ENCODE measurements around the gene C1orf141. TPM values are rescaled to one million over a fixed set of nuclear protein-coding genes. Genes with fewer than 3 reads are reported as not detected.

Gene C1orf141
- total and polyA plus RNA-seq, 9 of the 15 experiments (the other 6 are each of a cell fraction or from before 2014, with no cell fraction given) = not detected

- Histone ChIP-seq H3K27ac (ENCODE audit: extremely low read depth, low read depth, low read length) (no peak overlapping the region), H3K79me2 (ENCODE audit: control insufficient read depth, insufficient read depth, low read length) (no peaks in the 10 kb centered on the region), H3K9me1 (ENCODE audit: control insufficient read depth, insufficient read depth, low read length) (no peaks in the 10 kb centered on the region), H3K4me3 (no peak overlapping the region), H4K20me1 (replicated peaks; ENCODE audit: control insufficient read depth, insufficient read depth, low read length) (no peaks in the 10 kb centered on the region), H3K9me3 (replicated peaks; ENCODE audit: control insufficient read depth, insufficient read depth, low read depth, low read length) (no peaks in the 10 kb centered on the region; the same call in 1 of the 2 replicates), H3K36me3 (ENCODE audit: control insufficient read depth, insufficient read depth, low read length) (no peaks in the 10 kb centered on the region), H3K4me2 (ENCODE audit: insufficient read depth, low read length) (no peak overlapping the region), H2AFZ (ENCODE audit: low read depth, low read length) (peak overlapping the region; percentile 2; the same call in 1 of the 2 replicates), H3K4me1 (replicated peaks in 1 of 2; ENCODE audit: control insufficient read depth in 2 of 2, insufficient read depth in 2 of 2, low read length in 2 of 2) (peaks cover 0 to 15% of the 10 kb centered on the region in 2 experiments; a peak in 2 of 5 replicates), H3K27me3 (ENCODE audit: control insufficient read depth in 2 of 2, insufficient read depth in 2 of 2, low read length in 2 of 2) (no peaks in the 10 kb centered on the region), H3K9ac (ENCODE audit: insufficient read depth in 1 of 2, low read depth in 2 of 2, low read length in 2 of 2) (no peak overlapping the region)
- in situ Hi-C loops (cut with MboI) = no loop called here
- peak in 2 of 4 experiments; percentile 29 to 35 for DNase-seq (ENCODE audit: extremely low read depth in 1 of 4, low spot score in 3 of 4)
- POLR2A ChIA-PET = no interaction called here
- WGBS (ENCODE audit: insufficient coverage, low coverage, missing lambda C conversion rate) = 47% methylated on average over 1 of the region's 1 CpG
- CTCF ChIA-PET (ENCODE audit: low intra/inter-chr PET ratio) = no interaction called here
- intact Hi-C loops (cut with micrococcal nuclease) = no loop called here
- no TSS peak for BruUV-seq (replicated peaks)
- ATAC-seq = peak; percentile 57
- FAIRE-seq = peak; percentile 40
- TF ChIP-seq HMBOX1 (IDR thresholded peaks at IDR 0.05) (0 out of 2 replicates have a peak, but pooled peaks have one; percentile 21), TAL1 (IDR thresholded peaks at IDR 0.05) (peak; percentile 40; the same call in 1 of the 2 replicates), ESRRB (CRISPR knock-in tag; IDR thresholded peaks at IDR 0.05; ENCODE audit: borderline replicate concordance) (no peak), HSF4 (CRISPR knock-in tag; IDR thresholded peaks at IDR 0.05; ENCODE audit: borderline replicate concordance) (no peak), POLR2AphosphoS2 (IDR thresholded peaks at IDR 0.05; ENCODE audit: low read length) (no peak), ZNF124 (CRISPR knock-in tag; IDR thresholded peaks at IDR 0.05) (no peak), ARID1B (IDR thresholded peaks at IDR 0.05) (peak; percentile 41; the same call in 1 of the 2 replicates), CBFA2T3 (IDR thresholded peaks at IDR 0.05) (peak; percentile 57), HMGXB4 (CRISPR knock-in tag; IDR thresholded peaks at IDR 0.05) (no peak), CBFA2T2 (conservative IDR thresholded peaks at IDR 0.05) (peak; percentile 42), TFE3 (CRISPR knock-in tag; IDR thresholded peaks at IDR 0.05) (no peak), RBM17 (IDR thresholded peaks at IDR 0.05; ENCODE audit: borderline replicate concordance, low read depth, low read length) (no peak), CBX3 (IDR thresholded peaks at IDR 0.05; ENCODE audit: borderline replicate concordance in 1 of 2, low read length in 2 of 2) (no peak), CREM (IDR thresholded peaks at IDR 0.05; ENCODE audit: low read depth) (no peak), TCF3 (CRISPR knock-in tag; IDR thresholded peaks at IDR 0.05) (peak; percentile 37; the same call in 1 of the 2 replicates), SIX5 (IDR thresholded peaks at IDR 0.05; ENCODE audit: borderline replicate concordance in 1 of 2, insufficient read depth in 1 of 2, low read depth in 1 of 2, low read length in 2 of 2) (no peak), ZNF239 (CRISPR knock-in tag; IDR thresholded peaks at IDR 0.05) (no peak)
Measured at GRCh38 chr1:67062412-67062811, 72.4 kb downstream of the C1orf141 start.
